NK-92 (cell line): ENCODE results near the gene NAA25.
"Not testable (repeated sequence)": the region's sequence is repeated elsewhere in the genome, so short reads cannot be mapped to it uniquely, and the experiment has no call there.

Source experiments
- DNase-seq: peaks from one replicate; lab custom pipeline; 2025; ENCODE audit not compliant: unreplicated experiment; lab: John Stamatoyannopoulos, UW

NAA25 gene

DNA sequence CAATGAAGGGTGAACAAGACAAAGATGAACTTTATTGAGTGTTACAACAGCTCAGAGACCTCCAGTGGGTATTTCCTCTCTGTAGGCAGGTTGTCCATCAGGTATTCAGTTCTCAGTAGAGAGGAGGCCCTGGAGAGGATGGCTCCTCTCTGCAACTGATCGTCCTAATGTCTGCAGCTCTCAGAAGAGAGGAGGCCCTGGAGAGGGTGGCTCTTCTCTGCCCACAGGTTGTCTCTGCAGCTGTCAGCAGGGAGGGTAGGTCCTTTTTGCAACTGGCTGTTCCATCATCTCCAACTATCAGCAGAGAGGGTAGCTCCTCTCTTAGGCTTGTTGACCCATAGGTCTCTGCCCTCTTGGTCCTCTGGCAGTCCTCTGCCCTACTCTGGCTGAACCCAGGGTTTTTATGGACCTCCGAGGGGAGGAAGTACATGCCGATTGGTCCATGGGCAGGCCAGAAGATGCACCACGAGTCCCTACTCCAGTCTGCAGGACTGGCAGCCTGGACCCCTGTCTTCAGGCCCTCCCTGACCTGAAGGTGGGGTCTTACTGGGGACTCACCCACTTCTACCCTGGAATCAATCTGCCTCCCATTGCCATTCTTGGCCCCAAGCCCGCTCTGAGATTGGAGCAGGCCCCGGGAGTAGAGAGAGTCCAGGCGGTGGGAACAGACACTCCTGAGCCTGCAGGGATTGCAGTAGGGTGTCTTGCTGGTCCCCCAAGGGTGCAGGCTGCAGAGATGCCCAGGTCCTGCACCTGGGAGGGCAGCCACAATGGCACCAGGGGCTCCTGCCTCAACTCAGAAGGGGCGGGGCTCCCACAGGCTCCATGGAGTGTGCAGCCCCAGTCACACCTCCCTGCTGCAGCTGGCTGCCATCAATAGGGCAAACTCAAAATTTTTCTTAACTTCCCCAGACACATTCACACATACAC, 97.9 kb downstream of the NAA25 start:
- no peak for DNase-seq

DNA sequence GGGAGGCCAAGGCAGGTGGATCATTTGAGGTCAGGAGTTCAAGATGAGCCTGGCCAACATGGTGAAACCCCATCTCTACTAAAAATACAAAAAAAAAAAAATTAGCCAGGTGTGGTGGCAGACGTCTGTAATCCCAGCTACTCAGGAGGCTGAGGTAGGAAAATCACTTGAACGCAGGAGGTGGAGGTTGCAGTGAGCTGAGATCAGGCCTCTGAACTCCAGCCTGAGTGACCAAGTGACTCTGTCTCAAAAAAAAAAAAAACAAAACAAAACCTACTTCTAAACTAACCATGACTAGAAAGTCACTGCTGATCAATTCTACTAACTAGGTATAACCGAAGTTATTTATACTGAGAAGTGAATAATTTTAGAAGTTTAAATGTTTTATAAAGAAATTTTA, 99.0 kb downstream of the NAA25 start:
- not testable (repeated sequence) for DNase-seq

DNA sequence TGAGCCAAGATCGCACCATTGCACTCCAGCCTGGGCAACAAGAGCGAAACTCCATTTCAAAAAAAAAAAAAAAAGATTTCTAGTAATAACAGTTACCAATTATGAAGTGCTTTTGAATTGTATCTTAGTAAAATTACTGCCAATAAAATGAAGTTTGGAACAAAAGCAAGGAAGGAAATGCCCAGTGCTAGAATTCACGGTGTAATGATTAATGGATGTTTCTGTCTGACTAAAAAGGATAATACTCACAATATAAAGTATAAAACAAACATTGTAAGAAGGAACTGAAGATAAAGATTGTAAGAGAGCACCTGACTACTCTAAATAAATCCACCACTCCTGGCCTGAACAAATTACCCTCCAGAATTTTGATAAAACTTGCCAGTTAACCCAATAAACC, 99.7 kb downstream of the NAA25 start:
- DNase-seq, result no peak

DNA sequence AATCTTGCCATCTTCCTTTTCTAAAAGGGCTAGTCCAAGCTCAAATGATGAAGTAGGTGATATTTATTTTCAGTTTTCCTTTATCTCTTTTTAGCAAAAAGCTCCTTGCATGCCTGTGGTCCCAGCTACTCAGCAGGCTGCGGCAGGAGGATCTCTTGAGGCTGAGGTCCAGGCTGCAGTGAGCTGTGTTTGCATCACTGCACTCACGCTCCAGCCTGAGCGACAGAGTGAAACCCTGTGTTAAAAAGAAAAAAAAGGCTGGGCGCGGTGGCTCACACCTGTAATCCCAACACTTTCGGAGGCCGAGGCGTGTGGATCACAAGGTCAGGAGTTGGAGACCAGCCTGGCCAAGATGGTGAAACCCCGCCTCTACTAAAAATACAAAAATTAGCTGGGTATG, 100.6 kb downstream of the NAA25 start:
- no peak for DNase-seq

DNA sequence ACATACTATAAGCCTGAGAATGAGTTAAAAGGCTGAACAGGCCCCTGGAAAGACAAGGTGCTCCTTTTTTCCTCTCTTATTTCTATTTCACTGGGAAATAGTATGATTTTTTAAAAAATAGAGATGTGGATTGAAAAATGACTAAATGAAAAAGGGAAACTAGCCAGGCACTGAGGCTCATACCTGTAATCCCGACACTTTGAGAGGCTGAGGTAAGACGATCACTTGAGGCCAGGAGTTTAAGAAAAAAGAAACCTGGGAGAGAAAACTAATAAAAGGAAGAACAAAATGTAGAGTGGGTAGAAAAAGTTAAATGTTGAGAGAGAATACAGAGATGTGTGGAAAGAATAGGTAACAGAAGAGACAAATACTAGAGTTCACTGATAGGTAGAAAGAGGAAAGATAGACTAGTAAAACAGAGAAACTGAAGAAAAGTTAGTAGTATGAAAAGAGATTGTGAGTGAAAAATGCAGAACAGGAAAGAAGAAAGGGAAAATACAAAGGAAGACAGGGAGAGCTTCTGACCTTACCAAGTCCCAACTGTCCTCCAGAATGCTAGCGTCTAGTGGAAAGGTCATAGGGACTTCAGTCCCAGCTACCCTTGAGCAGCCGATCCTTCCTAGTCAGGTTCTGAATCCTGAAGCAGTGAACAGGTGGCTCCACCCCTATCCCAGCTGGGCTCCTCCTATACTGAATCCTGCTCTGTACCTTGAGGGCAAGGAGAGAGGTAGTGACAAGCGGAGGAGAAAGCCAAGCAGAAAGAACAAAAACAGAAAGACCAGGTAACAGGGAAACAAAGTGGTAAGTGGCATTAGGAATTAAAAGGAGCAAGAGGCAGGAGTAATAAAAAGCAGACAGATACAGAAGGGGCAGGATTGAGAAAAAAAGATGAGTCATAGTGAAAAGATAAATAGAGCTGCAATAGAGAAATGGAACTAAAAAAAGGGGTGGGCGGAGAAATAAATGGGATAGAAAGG, 102.9 kb downstream of the NAA25 start:
- no peak for DNase-seq

DNA sequence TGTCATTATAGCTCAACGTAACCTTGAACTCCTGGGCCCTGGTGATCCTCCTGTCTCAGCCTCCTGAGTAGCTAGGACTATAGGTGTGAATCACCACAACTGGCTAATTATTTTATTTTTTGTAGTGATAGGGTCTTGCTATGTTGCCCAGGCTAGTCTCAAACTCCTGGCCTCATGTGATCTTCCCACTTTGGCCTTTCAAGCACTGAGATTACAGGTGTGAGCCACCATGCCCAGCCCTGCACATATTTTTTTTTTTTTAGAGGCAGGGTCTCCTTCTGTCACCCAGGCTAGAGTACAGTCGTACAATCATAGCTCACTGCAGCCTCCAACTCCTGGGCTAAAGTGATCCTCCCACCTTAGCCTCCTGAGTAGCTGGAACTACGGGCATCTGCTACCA, 104.5 kb downstream of the NAA25 start:
- DNase-seq, result no peak

DNA sequence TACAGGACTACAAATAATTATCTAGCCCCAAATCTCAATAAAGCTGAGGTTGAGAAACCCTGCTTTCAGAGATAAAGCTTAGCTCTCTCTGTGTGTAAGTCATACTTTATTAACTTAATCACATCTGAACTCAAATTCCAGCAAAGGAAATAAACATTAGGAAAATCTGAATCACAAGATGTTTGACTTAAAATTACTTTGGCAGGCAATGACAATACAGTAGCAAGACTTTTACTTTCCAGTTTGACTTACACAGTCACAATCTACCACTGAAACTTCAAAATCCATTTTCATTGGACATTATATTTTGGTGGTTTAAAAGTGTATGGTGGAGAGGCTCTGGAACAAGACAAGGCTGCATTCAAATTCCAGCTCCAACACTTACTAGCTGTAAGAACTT, 107.0 kb downstream of the NAA25 start:
- no peak for DNase-seq

DNA sequence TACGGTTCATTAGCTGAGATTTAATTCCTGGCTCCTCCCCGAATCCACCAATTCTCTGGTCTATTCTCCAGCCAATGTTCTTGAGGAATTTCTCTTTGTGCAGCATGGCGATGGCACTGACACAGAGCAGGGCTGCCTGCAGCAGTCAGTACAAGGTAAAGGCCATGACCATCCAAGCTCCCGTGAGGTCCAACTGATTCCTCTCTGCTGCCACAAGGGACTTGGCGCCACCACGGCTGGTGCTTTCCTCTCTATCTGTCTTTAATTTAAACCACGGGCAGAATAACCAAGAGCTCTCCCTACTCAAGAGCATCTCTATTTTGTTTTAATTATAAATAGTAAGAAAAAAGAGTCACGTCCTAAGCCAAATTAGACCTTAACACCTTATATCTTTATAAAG, 107.8 kb downstream of the NAA25 start:
- DNase-seq, result no peak

- DNase-seq, result not testable (repeated sequence)
Measured at GRCh38 chr12:111999129-111999528, 109.5 kb downstream of the NAA25 start.

GRCh38 chr12:111998015-111998414, 110.6 kb downstream of the NAA25 start:
- no peak for DNase-seq

GRCh38 chr12:111997300-111997699, 111.3 kb downstream of the NAA25 start:
- DNase-seq, result no peak

- no peak for DNase-seq
Measured at GRCh38 chr12:111995782-111996480, 112.7 kb downstream of the NAA25 start.

- not testable (repeated sequence) for DNase-seq
Measured at GRCh38 chr12:111994211-111995111, 114.1 kb downstream of the NAA25 start.

GRCh38 chr12:111993292-111994150, 115.1 kb downstream of the NAA25 start:
- no peak for DNase-seq

GRCh38 chr12:111992464-111992863, 116.1 kb downstream of the NAA25 start:
- no peak for DNase-seq

DNA sequence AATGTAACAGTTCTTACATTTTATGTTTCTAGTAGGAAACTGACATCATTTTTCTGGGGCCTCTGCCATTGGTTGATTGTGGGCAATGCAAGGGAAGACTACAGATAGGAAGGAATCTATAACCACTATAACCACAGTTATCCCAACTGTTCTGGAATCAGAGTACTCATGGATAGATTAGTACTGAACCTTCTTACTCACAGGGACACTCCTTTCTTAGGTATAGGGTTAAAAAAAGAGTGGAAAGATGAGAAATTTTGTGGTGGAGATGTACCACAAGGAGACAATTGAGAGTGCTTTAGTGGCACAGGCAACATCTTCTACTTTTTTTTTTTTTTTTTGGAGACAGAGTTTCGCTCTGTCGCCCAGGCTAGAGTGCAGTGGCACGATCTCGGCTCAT, 116.6 kb downstream of the NAA25 start:
- no peak for DNase-seq

DNA sequence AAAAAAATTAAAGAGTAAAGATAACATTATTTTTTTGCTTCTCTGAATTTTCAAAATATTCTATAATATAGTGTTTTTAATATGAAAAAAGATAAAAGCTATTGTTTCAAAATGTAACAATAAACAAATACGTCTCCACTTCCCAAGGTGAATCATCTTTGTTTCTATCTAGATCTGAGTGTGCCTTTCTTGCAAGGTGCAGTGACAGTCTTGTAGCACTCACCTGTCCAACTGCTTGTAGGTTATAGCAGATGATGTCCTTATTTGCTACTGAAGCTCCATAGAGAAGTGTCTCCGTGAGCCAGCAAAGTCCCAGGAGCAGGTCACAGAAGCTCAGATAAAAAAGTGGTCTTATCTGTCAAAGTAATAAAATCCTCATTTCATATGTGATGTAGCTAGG, 117.0 kb downstream of the NAA25 start:
- DNase-seq, result no peak

GRCh38 chr12:111984820-111985219, 123.8 kb downstream of the NAA25 start:
- DNase-seq, result no peak

GRCh38 chr12:111981987-111982386, 126.6 kb downstream of the NAA25 start:
- no peak for DNase-seq
